LNCAP (cell line): ENCODE data around the gene GALNT10.

Experiments
- CTCF ChIP-seq: fragments of 450-650 bp; IDR thresholded peaks from 2 replicates; pipeline ENCODE4 v1.5.1; 2017; ENCODE audit warnings: mild to moderate bottlenecking

The GALNT10 gene

GRCh38 chr5:154371687-154372086 is 181.2 kb downstream of the GALNT10 start:
- TF ChIP-seq CTCF, result no peak

- TF ChIP-seq CTCF, result no peak
Measured at GRCh38 chr5:154372661-154373060, 182.1 kb downstream of the GALNT10 start.

- no peak for TF ChIP-seq CTCF
Measured at GRCh38 chr5:154373326-154373725, 182.8 kb downstream of the GALNT10 start.

- no peak for TF ChIP-seq CTCF
Measured at GRCh38 chr5:154373729-154374179, 183.2 kb downstream of the GALNT10 start.

DNA sequence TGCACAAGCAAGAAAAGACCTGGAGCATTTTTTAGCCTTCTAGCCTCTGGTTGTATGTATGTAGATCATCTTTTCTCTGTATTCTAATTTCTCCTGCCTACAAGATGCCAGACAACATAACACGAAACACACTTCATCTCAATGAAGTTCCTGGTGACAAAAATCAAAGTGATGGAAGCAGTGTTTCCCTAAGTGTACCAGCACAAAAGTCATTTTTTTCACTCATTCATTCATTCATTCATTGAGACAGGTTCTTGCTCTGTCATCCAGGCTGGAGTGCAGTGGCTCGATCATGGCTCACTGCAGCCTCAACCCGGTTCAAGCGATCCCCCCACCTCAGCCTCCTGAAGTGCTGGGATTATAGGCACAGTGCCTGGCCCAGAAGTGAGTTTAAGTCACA is 183.7 kb downstream of the GALNT10 start:
- TF ChIP-seq CTCF, result no peak

- no peak for TF ChIP-seq CTCF
Measured at GRCh38 chr5:154375329-154376008, 184.9 kb downstream of the GALNT10 start.

DNA sequence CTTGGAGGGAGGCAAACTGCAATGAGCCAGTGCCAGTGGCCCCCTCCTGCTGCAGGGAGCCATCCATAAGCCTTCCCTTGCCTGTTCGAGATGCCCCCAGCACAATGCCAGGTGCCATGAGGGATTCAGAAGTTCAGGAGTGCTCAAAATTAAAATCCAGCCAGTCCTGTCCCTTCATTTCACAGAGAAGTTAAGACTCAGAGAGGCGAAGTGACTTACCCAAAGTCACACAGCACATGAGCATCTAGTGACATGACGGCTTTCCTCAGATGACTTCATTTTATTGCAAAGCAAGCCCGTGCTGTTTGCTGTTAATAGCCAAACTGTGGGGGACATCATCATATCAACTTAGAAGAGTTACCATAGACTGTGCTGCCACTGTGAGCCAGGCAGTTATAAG is 185.9 kb downstream of the GALNT10 start:
- TF ChIP-seq CTCF, result no peak
